Psoas muscle (tissue), 8 donors: ENCODE results near the gene YJU2. TPM values are rescaled to one million over a fixed set of nuclear protein-coding genes. Genes with fewer than 3 reads are reported as not detected.
A peak's percentile ranks its signal among the peaks of the same experiment; 100 is the strongest.
"Not testable (repeated sequence)": the region's sequence is repeated elsewhere in the genome, so short reads cannot be mapped to it uniquely, and the experiment has no call there.

Source experiments
- ATAC-seq, 4 donors: fragments of 200-7000 bp; cut with Tn5 transposase; one replicate each; pipeline ENCODE4 v1.9.1; 2020; ENCODE audit warnings: moderate library complexity in 3 of 4, mild to moderate bottlenecking in 2 of 4
- DNase-seq, 2 donors: peaks; one replicate each; pipeline ENCODE4 v3.0.0-alpha.2; 2020
- H3K27ac ChIP-seq: fragments of 200-600 bp; one replicate; pipeline ENCODE4 v1.8.0; 2022
- H3K27me3 ChIP-seq, 3 donors: fragments of 200-600 bp in 1 of 3; one replicate each; pipeline versions ENCODE4 v1.6.1 to v1.8.0; 2013 to 2022; ENCODE audit warnings: low read length in 2 of 3, mild to moderate bottlenecking in 2 of 3, moderate library complexity in 1 of 3; ENCODE audit not compliant: insufficient read depth in 3 of 3
- H3K36me3 ChIP-seq, 2 donors: fragments of 200-600 bp in 1 of 2; one replicate each; pipeline versions ENCODE4 v1.6.1 to v1.8.0; 2013 to 2022; ENCODE audit warnings: low read depth in 1 of 2, mild to moderate bottlenecking in 1 of 2, moderate library complexity in 1 of 2; ENCODE audit not compliant: insufficient read depth in 1 of 2
- H3K4me1 ChIP-seq: fragments of 200-600 bp; one replicate; pipeline ENCODE4 v1.8.0; 2022
- H3K4me3 ChIP-seq: fragments of 200-600 bp; one replicate; pipeline ENCODE4 v1.8.0; 2022; ENCODE audit warnings: mild to moderate bottlenecking
- H3K9me3 ChIP-seq: fragments of 200-600 bp; one replicate; pipeline ENCODE4 v1.8.0; 2022
- CTCF ChIP-seq: fragments of 200-600 bp; IDR thresholded peaks from one replicate; pipeline ENCODE4 v1.8.0; 2022; ENCODE audit warnings: antibody characterized with exemption
- WGBS, 3 donors: extraction: QIAGEN DNeasy Blood & Tissue Kit; methylation state at CpG; one replicate each; pipeline versions ENCODE4 v1.1.6 to v1.1.7; 2013; 5-methylcytosine and 5-hydroxymethylcytosine counted together
- intact Hi-C, 2 donors: fragments of 100-400 bp; cut with DNase I; formaldehyde crosslinking; loops; one replicate each; pipeline versions ENCODE4 v1.11.0 to v1.14.2; 2022
- polyA plus RNA-seq, 3 donors: library from polyadenylated mRNA; stranded (reverse); fragments of 200-250 nt; gene quantifications; one replicate each; pipeline ENCODE4 v1.2.3, GENCODE V29; 2013
- total RNA-seq, 4 donors: library from RNA; stranded (reverse); fragmentation: NEBNext Ultra II Directional in 2 of 4; extraction: Animal tissue kit (Norgen Biotek cat#: 25700) in 2 of 4; gene quantifications; one replicate each; pipeline versions ENCODE4 v1.2.1 to v1.2.4, GENCODE V29; 2021 to 2023
- donor health status: healthy with polysubstance abuse.
- donor health status: DM: no; HTN: no; CAD: no; lungs with moderate emphysema.
- donor health status: Bipolar disorder and iron deficiency.
- donor health status: healthy.
- donor health status: DM: yes; HTN: yes; CAD: no.
- donor health status: DM: no; HTN: no; CAD: no.
- donor health status: DM: no; HTN: no; CAD: no.
- donor health status: DM: yes; HTN: yes; CAD: no.

The YJU2 gene
- total and polyA plus RNA-seq, 7 donors, result 11.7 to 39.9 (median 17.7) TPM

GRCh38 chr19:4279267-4279529 is 32.3 kb downstream of the YJU2 start:
- Histone ChIP-seq H3K4me3 (peak overlapping the region; percentile 51), H3K4me1 (peaks cover 4% of the 10 kb centered on the region), H3K27me3 (peaks cover 0 to 51% (median 16%) of the 10 kb centered on the region in 3 donors), H3K27ac (no peak overlapping the region), H3K36me3 (no peaks in the 10 kb centered on the region), H3K9me3 (no peaks in the 10 kb centered on the region)
- DNase-seq (no peak), ATAC-seq (no peak)
- 0 to 1% (median 1%) methylated on average over 12 to 30 of the region's 30 CpGs for WGBS, 3 donors
- TF ChIP-seq CTCF, result no peak
- intact Hi-C loops, result loop anchor here in 1 of 2 donors (10.0 kb wide), 1 partner anchor 136 kb away; no protein-coding TSS in a partner anchor

- no peak for ATAC-seq
- intact Hi-C loops, result loop anchor here in 1 of 2 donors (10.0 kb wide), 1 partner anchor 135 kb away; no protein-coding TSS in a partner anchor
- no peak for TF ChIP-seq CTCF
Measured at GRCh38 chr19:4279530-4280422, 32.9 kb downstream of the YJU2 start.

GRCh38 chr19:4284176-4284958 is 37.5 kb downstream of the YJU2 start:
- no peak for ATAC-seq
- no peak overlapping the region for H3K4me3 ChIP-seq
- intact Hi-C loops, result no loop called here

More at GRCh38 chr19:4279530-4280422, 32.9 kb downstream of the YJU2 start:
- peaks cover 4% of the 10 kb centered on the region for H3K4me1 ChIP-seq
- H3K36me3 ChIP-seq, result no peaks in the 10 kb centered on the region
- 3 to 9% (median 3%) methylated on average over 45 to 71 of the region's 71 CpGs for WGBS, 3 donors
- H3K4me3 ChIP-seq, result peak overlapping the region; percentile 51
- H3K9me3 ChIP-seq, result no peaks in the 10 kb centered on the region
- DNase-seq, result no peak
- H3K27me3 ChIP-seq, result peaks cover 0 to 57% (median 16%) of the 10 kb centered on the region in 3 donors
- no peak overlapping the region for H3K27ac ChIP-seq

GRCh38 chr19:4284974-4285373 is 38.1 kb downstream of the YJU2 start:
- DNase-seq (no peak), ATAC-seq (no peak)
- no peak for TF ChIP-seq CTCF
- intact Hi-C loops, result no loop called here
- no peaks in the 10 kb centered on the region for H3K4me1 ChIP-seq
- no peak overlapping the region for H3K27ac ChIP-seq
- no peaks in the 10 kb centered on the region for H3K36me3 ChIP-seq
- WGBS, 3 donors, result 77 to 84% (median 82%) methylated on average over 6 of the region's 6 CpGs
- peaks cover 0 to 46% (median 6%) of the 10 kb centered on the region in 3 donors for H3K27me3 ChIP-seq
- H3K4me3 ChIP-seq, result no peak overlapping the region
- H3K9me3 ChIP-seq, result no peaks in the 10 kb centered on the region

More at GRCh38 chr19:4284176-4284958, 37.5 kb downstream of the YJU2 start:
- Histone ChIP-seq H3K4me1 (peaks cover 2% of the 10 kb centered on the region), H3K9me3 (no peaks in the 10 kb centered on the region), H3K36me3 (no peaks in the 10 kb centered on the region), H3K27me3 (peaks cover 0 to 52% (median 12%) of the 10 kb centered on the region in 3 donors), H3K27ac (no peak overlapping the region)
- DNase-seq, result no peak
- no peak for TF ChIP-seq CTCF
- 57 to 62% (median 60%) methylated on average over 20 of the region's 20 CpGs for WGBS, 3 donors

- H3K36me3 ChIP-seq, DNase-seq, H3K9me3 ChIP-seq, intact Hi-C loops, ATAC-seq, H3K27ac ChIP-seq, H3K4me1 ChIP-seq, H3K4me3 ChIP-seq: not testable (repeated sequence)
- peaks cover 0 to 44% (median 3%) of the 10 kb centered on the region in 3 donors for H3K27me3 ChIP-seq
- WGBS, 3 donors, result 92 to 94% (median 94%) methylated on average over 4 of the region's 4 CpGs
Measured at GRCh38 chr19:4286141-4286540, 39.3 kb downstream of the YJU2 start.
